HG03432 (cell line): ENCODE results near the gene HPS5.

ENCODE experiments used
- ATAC-seq: cut with Tn5 transposase; IDR thresholded peaks from one replicate; pipeline ENCODE4 v1.9.1; 2021; ENCODE audit warnings: mild to moderate bottlenecking, moderate library complexity; ENCODE audit not compliant: unreplicated experiment

Gene HPS5

GRCh38 chr11:18319914-18320313 lies 2.0 kb downstream of the HPS5 start:
- no peak for ATAC-seq

GRCh38 chr11:18317551-18317950 lies 4.4 kb downstream of the HPS5 start:
- no peak for ATAC-seq

GRCh38 chr11:18315893-18316292 lies 6.0 kb downstream of the HPS5 start:
- ATAC-seq: no peak

- no peak for ATAC-seq
These were observed 7.0 kb downstream of the HPS5 start for GRCh38 chr11:18314784-18315523.

- no peak for ATAC-seq
These were observed 7.8 kb downstream of the HPS5 start for GRCh38 chr11:18313965-18314763.

GRCh38 chr11:18312663-18313420 lies 9.1 kb downstream of the HPS5 start:
- no peak for ATAC-seq

GRCh38 chr11:18312012-18312411 lies 9.9 kb downstream of the HPS5 start:
- ATAC-seq: no peak

- peak; percentile 67 for ATAC-seq
These were observed 11.1 kb downstream of the HPS5 start for GRCh38 chr11:18310800-18311340.

- no peak for ATAC-seq
These were observed 12.2 kb downstream of the HPS5 start for GRCh38 chr11:18309691-18310090.

GRCh38 chr11:18308242-18308641 lies 13.7 kb downstream of the HPS5 start:
- ATAC-seq: no peak

- no peak for ATAC-seq
These were observed 14.3 kb downstream of the HPS5 start for GRCh38 chr11:18307461-18308139.

GRCh38 chr11:18304745-18305144 lies 17.2 kb downstream of the HPS5 start:
- ATAC-seq: no peak

- ATAC-seq: no peak
These were observed 22.2 kb downstream of the HPS5 start for GRCh38 chr11:18299721-18300120.

- no peak for ATAC-seq
These were observed 26.6 kb downstream of the HPS5 start for GRCh38 chr11:18295316-18295715.

GRCh38 chr11:18294862-18295261 lies 27.1 kb downstream of the HPS5 start:
- peak; percentile 66 for ATAC-seq

GRCh38 chr11:18288911-18289310 lies 33.0 kb downstream of the HPS5 start:
- no peak for ATAC-seq

GRCh38 chr11:18285841-18286240 lies 36.1 kb downstream of the HPS5 start:
- no peak for ATAC-seq

GRCh38 chr11:18282626-18283025 lies 39.3 kb downstream of the HPS5 start:
- no peak for ATAC-seq

GRCh38 chr11:18280438-18281045 lies 41.4 kb downstream of the HPS5 start:
- peak; percentile 92 for ATAC-seq

- ATAC-seq: no peak
These were observed 44.2 kb downstream of the HPS5 start for GRCh38 chr11:18277565-18278271.
